ENCODE results near the gene MCCD1. TPM values are rescaled to one million over a fixed set of nuclear protein-coding genes. Genes with fewer than 3 reads are reported as not detected.

MCCD1 gene
- total and polyA plus RNA-seq, 2 of the 13 experiments (the other 11 are each of a cell fraction or from before 2014, with no cell fraction given) = 0.15 TPM; not detected in 1

DNA sequence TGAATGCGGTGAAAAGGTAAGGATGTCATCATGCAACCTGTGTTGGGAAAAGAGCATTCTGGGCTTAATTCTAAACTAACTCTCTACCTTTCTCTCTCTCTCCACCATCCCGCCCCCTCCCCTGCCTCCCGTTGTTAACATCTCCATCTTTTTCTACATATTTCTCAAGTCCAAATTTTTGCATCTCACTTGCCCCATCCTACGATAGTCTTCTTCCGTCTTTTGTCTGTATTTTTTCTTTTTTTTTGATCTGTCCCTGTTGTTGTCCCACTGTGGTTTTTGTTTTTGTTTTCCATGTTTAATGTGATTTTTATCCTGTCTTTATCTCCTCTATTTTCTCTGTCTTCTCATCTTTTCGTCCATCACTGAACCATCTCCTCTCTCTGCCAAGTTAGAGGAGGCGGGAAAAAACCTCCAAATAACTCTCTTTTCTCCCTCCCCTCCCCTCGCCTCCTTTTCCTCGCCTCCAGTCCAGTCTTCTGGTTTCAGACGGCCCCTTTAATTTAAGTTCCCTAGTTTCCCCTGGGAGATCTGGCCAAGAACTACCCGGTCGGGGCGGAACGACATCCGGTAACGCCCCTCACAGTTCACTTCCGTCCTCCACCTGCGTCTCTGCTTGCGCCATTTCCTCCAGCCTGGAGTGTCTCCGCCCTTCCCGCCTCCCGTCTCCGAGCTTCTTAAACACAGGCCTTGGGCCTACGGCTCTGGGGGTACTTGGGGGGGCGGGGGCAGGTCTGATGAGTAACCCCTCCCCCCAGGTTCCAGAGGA lies 18.4 kb downstream of the MCCD1 start, which contains the start of gene NFKBIL1 (continued):
- TF ChIP-seq, protein P1, sequence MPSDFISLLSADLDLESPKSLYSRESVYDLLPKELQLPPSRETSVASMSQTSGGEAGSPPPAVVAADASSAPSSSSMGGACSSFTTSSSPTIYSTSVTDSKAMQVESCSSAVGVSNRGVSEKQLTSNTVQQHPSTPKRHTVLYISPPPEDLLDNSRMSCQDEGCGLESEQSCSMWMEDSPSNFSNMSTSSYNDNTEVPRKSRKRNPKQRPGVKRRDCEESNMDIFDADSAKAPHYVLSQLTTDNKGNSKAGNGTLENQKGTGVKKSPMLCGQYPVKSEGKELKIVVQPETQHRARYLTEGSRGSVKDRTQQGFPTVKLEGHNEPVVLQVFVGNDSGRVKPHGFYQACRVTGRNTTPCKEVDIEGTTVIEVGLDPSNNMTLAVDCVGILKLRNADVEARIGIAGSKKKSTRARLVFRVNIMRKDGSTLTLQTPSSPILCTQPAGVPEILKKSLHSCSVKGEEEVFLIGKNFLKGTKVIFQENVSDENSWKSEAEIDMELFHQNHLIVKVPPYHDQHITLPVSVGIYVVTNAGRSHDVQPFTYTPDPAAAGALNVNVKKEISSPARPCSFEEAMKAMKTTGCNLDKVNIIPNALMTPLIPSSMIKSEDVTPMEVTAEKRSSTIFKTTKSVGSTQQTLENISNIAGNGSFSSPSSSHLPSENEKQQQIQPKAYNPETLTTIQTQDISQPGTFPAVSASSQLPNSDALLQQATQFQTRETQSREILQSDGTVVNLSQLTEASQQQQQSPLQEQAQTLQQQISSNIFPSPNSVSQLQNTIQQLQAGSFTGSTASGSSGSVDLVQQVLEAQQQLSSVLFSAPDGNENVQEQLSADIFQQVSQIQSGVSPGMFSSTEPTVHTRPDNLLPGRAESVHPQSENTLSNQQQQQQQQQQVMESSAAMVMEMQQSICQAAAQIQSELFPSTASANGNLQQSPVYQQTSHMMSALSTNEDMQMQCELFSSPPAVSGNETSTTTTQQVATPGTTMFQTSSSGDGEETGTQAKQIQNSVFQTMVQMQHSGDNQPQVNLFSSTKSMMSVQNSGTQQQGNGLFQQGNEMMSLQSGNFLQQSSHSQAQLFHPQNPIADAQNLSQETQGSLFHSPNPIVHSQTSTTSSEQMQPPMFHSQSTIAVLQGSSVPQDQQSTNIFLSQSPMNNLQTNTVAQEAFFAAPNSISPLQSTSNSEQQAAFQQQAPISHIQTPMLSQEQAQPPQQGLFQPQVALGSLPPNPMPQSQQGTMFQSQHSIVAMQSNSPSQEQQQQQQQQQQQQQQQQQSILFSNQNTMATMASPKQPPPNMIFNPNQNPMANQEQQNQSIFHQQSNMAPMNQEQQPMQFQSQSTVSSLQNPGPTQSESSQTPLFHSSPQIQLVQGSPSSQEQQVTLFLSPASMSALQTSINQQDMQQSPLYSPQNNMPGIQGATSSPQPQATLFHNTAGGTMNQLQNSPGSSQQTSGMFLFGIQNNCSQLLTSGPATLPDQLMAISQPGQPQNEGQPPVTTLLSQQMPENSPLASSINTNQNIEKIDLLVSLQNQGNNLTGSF (CRISPR knock-in tag; IDR thresholded peaks at IDR 0.05) = no peak
- TF ChIP-seq, protein P2, sequence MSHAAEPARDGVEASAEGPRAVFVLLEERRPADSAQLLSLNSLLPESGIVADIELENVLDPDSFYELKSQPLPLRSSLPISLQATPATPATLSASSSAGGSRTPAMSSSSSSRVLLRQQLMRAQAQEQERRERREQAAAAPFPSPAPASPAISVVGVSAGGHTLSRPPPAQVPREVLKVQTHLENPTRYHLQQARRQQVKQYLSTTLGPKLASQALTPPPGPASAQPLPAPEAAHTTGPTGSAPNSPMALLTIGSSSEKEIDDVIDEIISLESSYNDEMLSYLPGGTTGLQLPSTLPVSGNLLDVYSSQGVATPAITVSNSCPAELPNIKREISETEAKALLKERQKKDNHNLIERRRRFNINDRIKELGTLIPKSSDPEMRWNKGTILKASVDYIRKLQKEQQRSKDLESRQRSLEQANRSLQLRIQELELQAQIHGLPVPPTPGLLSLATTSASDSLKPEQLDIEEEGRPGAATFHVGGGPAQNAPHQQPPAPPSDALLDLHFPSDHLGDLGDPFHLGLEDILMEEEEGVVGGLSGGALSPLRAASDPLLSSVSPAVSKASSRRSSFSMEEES (CRISPR knock-in tag; IDR thresholded peaks at IDR 0.05) = no peak; the same call in 1 of the 2 replicates

All from HepG2 (cell line).